DND-41 (cell line): ENCODE data around the gene ACTR1A.

ENCODE experiments used
- CTCF ChIP-seq: IDR thresholded peaks from 2 replicates; pipeline ENCODE4 v1.5.1; 2012; ENCODE audit warnings: borderline replicate concordance, low read length, moderate library complexity, mild to moderate bottlenecking; ENCODE audit not compliant: poor library complexity, severe bottlenecking; ENCODE audit errors: extremely low read depth
- EZH2 ChIP-seq: IDR thresholded peaks from 3 replicates; pipeline ENCODE4 v1.6.1; 2012; ENCODE audit warnings: borderline replicate concordance, low read depth, mild to moderate bottlenecking, moderate library complexity, low read length, inconsistent platforms; ENCODE audit not compliant: severe bottlenecking

- no peak for TF ChIP-seq CTCF
- TF ChIP-seq EZH2: no peak
Measured at GRCh38 chr10:102511583-102512274, 9.2 kb upstream of the ACTR1A start.
